Right lobe of liver (tissue), 6 donors: ENCODE data around the gene ZFP64. TPM values are rescaled to one million over a fixed set of nuclear protein-coding genes. Genes with fewer than 3 reads are reported as not detected.

Experiments
- ATAC-seq, 4 donors: fragments of 200-7000 bp; cut with Tn5 transposase; one replicate each; pipeline ENCODE4 v1.9.1; 2020; ENCODE audit warnings: mild to moderate bottlenecking in 4 of 4, moderate library complexity in 4 of 4
- DNase-seq, 3 donors: peaks; one replicate each; pipeline ENCODE4 v3.0.0-alpha.2; 2020
- H3K27ac ChIP-seq, 3 donors: fragments of 200-600 bp; one replicate each; pipeline ENCODE4 v1.8.0; 2022
- H3K27me3 ChIP-seq, 2 donors: fragments of 200-600 bp; one replicate each; pipeline ENCODE4 v1.8.0; 2022
- H3K36me3 ChIP-seq, 4 donors: fragments of 200-600 bp; sonication (generic) in 1 of 4; one replicate each; pipeline versions ENCODE4 v1.5.1 to v1.8.0; 2017 to 2022; ENCODE audit warnings: control low read depth in 1 of 4
- H3K4me1 ChIP-seq, 4 donors: fragments of 200-600 bp; sonication (generic) in 1 of 4; one replicate each; pipeline versions ENCODE4 v1.5.1 to v1.8.0; 2017 to 2022; ENCODE audit warnings: control low read depth in 1 of 4
- H3K4me3 ChIP-seq, 3 donors: fragments of 200-600 bp; one replicate each; pipeline ENCODE4 v1.8.0; 2022
- H3K9me3 ChIP-seq, 4 donors: fragments of 200-600 bp; sonication (generic) in 1 of 4; one replicate each; pipeline versions ENCODE4 v1.5.1 to v1.8.0; 2017 to 2022; ENCODE audit warnings: control low read depth in 1 of 4
- CTCF ChIP-seq, 4 donors: fragments of 200-600 bp in 3 of 4; fragments of 450-650 bp in 1 of 4; IDR thresholded peaks; one replicate each; pipeline versions ENCODE4 v1.5.1 to v1.8.0; 2016 to 2022; ENCODE audit warnings: antibody characterized with exemption in 4 of 4, mild to moderate bottlenecking in 2 of 4
- POLR2A ChIP-seq: fragments of 450-650 bp; IDR thresholded peaks from one replicate; pipeline ENCODE4 v1.6.1; 2017; ENCODE audit warnings: antibody characterized with exemption, mild to moderate bottlenecking
- WGBS: methylation state at CpG from one replicate; pipeline ENCODE4 v1.1.6; 2018; ENCODE audit warnings: low coverage, low lambda C conversion rate; ENCODE audit not compliant: insufficient coverage; ENCODE audit errors: missing lambda C conversion rate; 5-methylcytosine and 5-hydroxymethylcytosine counted together
- intact Hi-C, 2 donors: fragments of 100-400 bp; cut with DNase I; formaldehyde crosslinking; loops; one replicate each; pipeline versions ENCODE4 v1.11.2 to v1.14.1; 2022
- total RNA-seq, 6 experiments: library from RNA; depleted of rRNA in 2 of 6; stranded (reverse); fragments of >200 nt in 2 of 6; fragmentation: NEBNext Ultra II Directional in 3 of 6; extraction: Animal tissue kit (Norgen Biotek cat#: 25700) in 3 of 6; gene quantifications; one replicate each; pipeline versions ENCODE4 v1.1.0 to v1.2.4, GENCODE V29; 2016 to 2023
- donor health status: DM: no; HTN: yes; CAD: no.
- donor health status: DM: no; HTN: no; CAD: no.
- donor health status: DM: no; HTN: no; CAD: no.
- donor health status: DM: no; HTN: yes; CAD: no.
- donor health status: DM: no; HTN: yes; CAD: no.

Gene ZFP64
- total RNA-seq, 6 experiments from 2014 or later, result 6.0 to 11.6 (median 7.2) TPM

DNA sequence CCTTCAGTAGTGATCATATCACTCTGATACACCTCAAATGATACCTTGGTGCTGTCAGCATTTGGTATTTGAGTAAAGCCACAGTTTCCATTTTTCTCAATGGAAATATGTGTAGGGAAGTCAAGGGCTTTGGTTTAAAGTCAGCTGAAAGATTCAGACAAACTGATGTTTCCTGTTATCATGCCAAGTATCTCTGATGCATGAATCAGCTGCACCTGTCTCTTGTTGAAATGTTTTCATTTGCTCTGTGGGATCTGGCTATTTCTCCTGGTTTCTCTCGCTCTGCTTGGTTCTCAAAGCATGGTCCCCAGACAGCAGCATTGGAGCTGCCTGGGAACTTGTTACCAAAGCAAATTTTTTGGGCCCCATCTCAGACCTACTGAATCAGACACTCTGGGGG is 23.5 kb downstream of the ZFP64 start:
- no peak for ATAC-seq

GRCh38 chr20:52167232-52167840 is 24.2 kb downstream of the ZFP64 start:
- ATAC-seq (no peak), DNase-seq (no peak)
- H3K36me3 ChIP-seq, result peaks cover 0 to 8% (median 0%) of the 10 kb centered on the region in 4 donors
- H3K4me1 ChIP-seq, result no peaks in the 10 kb centered on the region
- H3K4me3 ChIP-seq, result no peak overlapping the region
- no peaks in the 10 kb centered on the region for H3K27me3 ChIP-seq
- intact Hi-C loops, result no loop called here
- H3K9me3 ChIP-seq, result peaks cover 0 to 4% (median 0%) of the 10 kb centered on the region in 4 donors
- no peak overlapping the region for H3K27ac ChIP-seq
- 97% methylated on average over 4 of the region's 4 CpGs for WGBS
- TF ChIP-seq CTCF (IDR thresholded peaks at IDR 0.05), result no peak

More for the DNA sequence above, 23.5 kb downstream of the ZFP64 start:
- Histone ChIP-seq H3K27ac (no peak overlapping the region), H3K4me1 (no peaks in the 10 kb centered on the region), H3K27me3 (no peaks in the 10 kb centered on the region), H3K36me3 (peaks cover 0 to 8% (median 0%) of the 10 kb centered on the region in 4 donors), H3K9me3 (peaks cover 0 to 4% (median 0%) of the 10 kb centered on the region in 4 donors), H3K4me3 (no peak overlapping the region)
- DNase-seq, result no peak
- WGBS, result 100% methylated on average over 1 of the region's 1 CpG
- intact Hi-C loops, result no loop called here
- TF ChIP-seq CTCF (IDR thresholded peaks at IDR 0.05) (no peak), POLR2A (no peak)

DNA sequence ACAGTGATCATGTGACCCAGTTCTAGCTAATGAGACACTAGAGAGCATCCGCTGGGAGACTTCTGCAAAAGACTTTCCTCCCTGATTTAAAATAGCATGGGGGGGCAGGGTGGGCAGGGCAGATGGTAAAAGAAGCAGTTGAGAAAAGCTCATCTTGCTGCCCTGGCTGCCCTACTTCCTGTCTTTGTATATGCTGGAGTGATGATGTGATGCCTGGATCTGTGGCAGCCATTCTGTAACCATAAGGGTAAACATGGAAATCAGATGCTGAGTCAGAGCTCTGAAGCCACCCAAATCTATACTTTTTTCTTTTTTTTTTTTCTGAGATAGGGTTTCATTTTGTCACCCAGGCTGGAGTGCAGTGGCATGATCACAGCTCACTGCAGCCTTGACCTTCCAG is 25.4 kb downstream of the ZFP64 start:
- Histone ChIP-seq H3K4me3 (no peak overlapping the region), H3K9me3 (peaks cover 0 to 4% (median 0%) of the 10 kb centered on the region in 4 donors), H3K27ac (no peak overlapping the region), H3K27me3 (no peaks in the 10 kb centered on the region), H3K4me1 (no peaks in the 10 kb centered on the region), H3K36me3 (peaks cover 0 to 8% (median 0%) of the 10 kb centered on the region in 4 donors)
- no peak for ATAC-seq
- no peak for TF ChIP-seq POLR2A
- intact Hi-C loops, result no loop called here
- DNase-seq, result no peak
- WGBS, result 100% methylated on average over 1 of the region's 1 CpG

GRCh38 chr20:52160621-52161204 is 30.9 kb downstream of the ZFP64 start:
- ATAC-seq, result no peak

More at GRCh38 chr20:52160621-52161204, 30.9 kb downstream of the ZFP64 start:
- Histone ChIP-seq H3K36me3 (peaks cover 0 to 14% (median 7%) of the 10 kb centered on the region in 4 donors), H3K9me3 (peaks cover 0 to 4% (median 0%) of the 10 kb centered on the region in 4 donors), H3K4me3 (no peak overlapping the region), H3K27ac (no peak overlapping the region), H3K27me3 (no peaks in the 10 kb centered on the region), H3K4me1 (no peaks in the 10 kb centered on the region)
- no peak for DNase-seq
- intact Hi-C loops, result no loop called here
- 94% methylated on average over 7 of the region's 9 CpGs for WGBS
- no peak for TF ChIP-seq POLR2A
- TF ChIP-seq CTCF (IDR thresholded peaks at IDR 0.05), result no peak
